Lower leg skin (tissue), 3 donors: ENCODE data around the gene SAE1.

Experiments used
- POLR2A ChIP-seq, 2 donors: fragments of 450-650 bp; IDR thresholded peaks; one replicate each; pipeline ENCODE4 v1.6.1; 2016 to 2017; ENCODE audit warnings: antibody characterized with exemption in 2 of 2, mild to moderate bottlenecking in 1 of 2, moderate library complexity in 1 of 2
- TF ChIP-seq, protein P1 (sequence below), 3 donors: fragments of 450-650 bp; IDR thresholded peaks; one replicate each; pipeline ENCODE4 v1.5.1; 2016; ENCODE audit warnings: antibody characterized with exemption in 3 of 3, mild to moderate bottlenecking in 3 of 3, moderate library complexity in 2 of 3

DNA sequence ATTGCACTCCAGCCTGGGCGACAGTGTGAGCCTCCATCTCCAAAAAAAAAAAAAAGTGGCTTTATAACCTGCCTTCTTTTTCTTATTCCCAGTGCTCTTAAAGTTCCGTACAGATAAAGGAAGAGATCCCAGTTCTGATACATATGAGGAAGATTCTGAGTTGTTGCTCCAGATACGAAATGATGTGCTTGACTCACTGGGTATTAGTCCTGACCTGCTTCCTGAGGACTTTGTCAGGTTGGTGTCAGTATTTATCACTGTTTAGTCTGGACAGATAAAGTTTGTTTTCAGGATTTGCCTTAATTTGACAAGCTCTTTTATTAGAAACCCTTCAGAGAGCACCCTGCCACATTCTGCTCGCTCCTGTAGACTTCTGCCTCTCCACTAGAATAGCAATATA is 66.5 kb downstream of the SAE1 start:
- TF ChIP-seq, protein P1, sequence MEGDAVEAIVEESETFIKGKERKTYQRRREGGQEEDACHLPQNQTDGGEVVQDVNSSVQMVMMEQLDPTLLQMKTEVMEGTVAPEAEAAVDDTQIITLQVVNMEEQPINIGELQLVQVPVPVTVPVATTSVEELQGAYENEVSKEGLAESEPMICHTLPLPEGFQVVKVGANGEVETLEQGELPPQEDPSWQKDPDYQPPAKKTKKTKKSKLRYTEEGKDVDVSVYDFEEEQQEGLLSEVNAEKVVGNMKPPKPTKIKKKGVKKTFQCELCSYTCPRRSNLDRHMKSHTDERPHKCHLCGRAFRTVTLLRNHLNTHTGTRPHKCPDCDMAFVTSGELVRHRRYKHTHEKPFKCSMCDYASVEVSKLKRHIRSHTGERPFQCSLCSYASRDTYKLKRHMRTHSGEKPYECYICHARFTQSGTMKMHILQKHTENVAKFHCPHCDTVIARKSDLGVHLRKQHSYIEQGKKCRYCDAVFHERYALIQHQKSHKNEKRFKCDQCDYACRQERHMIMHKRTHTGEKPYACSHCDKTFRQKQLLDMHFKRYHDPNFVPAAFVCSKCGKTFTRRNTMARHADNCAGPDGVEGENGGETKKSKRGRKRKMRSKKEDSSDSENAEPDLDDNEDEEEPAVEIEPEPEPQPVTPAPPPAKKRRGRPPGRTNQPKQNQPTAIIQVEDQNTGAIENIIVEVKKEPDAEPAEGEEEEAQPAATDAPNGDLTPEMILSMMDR (IDR thresholded peaks at IDR 0.05), result no peak
- TF ChIP-seq POLR2A (IDR thresholded peaks at IDR 0.05), result no peak
